Measurements from ENCODE around the gene PLCH1. TPM values are rescaled to one million over a fixed set of nuclear protein-coding genes. Genes with fewer than 3 reads are reported as not detected.

Gene PLCH1
- total RNA-seq, 2 experiments from 2014 or later = 0.06 TPM; not detected in 1

- no TSS peak for BruUV-seq (replicated peaks)
- intact Hi-C loops (cut with micrococcal nuclease; ENCODE audit: unreplicated experiment) = no loop called here
- DNase-seq (ENCODE audit: low spot score) = no peak
- Histone ChIP-seq H3K9me3 (ENCODE audit: low read length) (no peaks in the 10 kb centered on the region), H4K20me1 (ENCODE audit: insufficient read depth, low read length) (no peaks in the 10 kb centered on the region), H3K36me3 (ENCODE audit: insufficient read depth, low read length) (no peaks in the 10 kb centered on the region), H2AFZ (ENCODE audit: low read length) (no peak overlapping the region), H3K9me2 (ENCODE audit: insufficient read depth, low read length) (no peaks in the 10 kb centered on the region), H3K27ac (ENCODE audit: low read depth, low read length, poor library complexity, severe bottlenecking) (no peak overlapping the region), H3K79me2 (ENCODE audit: insufficient read depth, low read depth, low read length) (no peaks in the 10 kb centered on the region), H3K4me1 (ENCODE audit: insufficient read depth, low read length, poor library complexity, severe bottlenecking) (peaks cover 9% of the 10 kb centered on the region), H3K4me3 (ENCODE audit: low read depth, low read length, poor library complexity, severe bottlenecking) (no peak overlapping the region), H3K4me2 (ENCODE audit: low read length) (no peak overlapping the region)
- ChIA-PET CTCF (ENCODE audit: unreplicated experiment) (no interaction called here), POLR2A (no interaction called here)
- TF ChIP-seq CTCF (conservative IDR thresholded peaks at IDR 0.05; ENCODE audit: low read length) (no peak), EZH2phosphoT487 (IDR thresholded peaks at IDR 0.05; ENCODE audit: borderline replicate concordance, low read depth, low read length) (no peak)
Observed at GRCh38 chr3:155747946-155748290, 3.0 kb upstream of the PLCH1 start.

GRCh38 chr3:155747286-155747945, 2.5 kb upstream of the PLCH1 start:
- no peaks in the 10 kb centered on the region for H4K20me1 ChIP-seq (ENCODE audit: insufficient read depth, low read length)
- POLR2A ChIA-PET = interaction anchor here (0.6 kb wide), 1 partner anchor 28 kb away, joined by 4 read pairs; no protein-coding TSS in a partner anchor
- CTCF ChIA-PET (ENCODE audit: unreplicated experiment) = no interaction called here
- no peak overlapping the region for H3K4me2 ChIP-seq (ENCODE audit: low read length)
- H3K4me3 ChIP-seq (ENCODE audit: low read depth, low read length, poor library complexity, severe bottlenecking) = no peak overlapping the region
- peaks cover 9% of the 10 kb centered on the region for H3K4me1 ChIP-seq (ENCODE audit: insufficient read depth, low read length, poor library complexity, severe bottlenecking)
- intact Hi-C loops (cut with micrococcal nuclease; ENCODE audit: unreplicated experiment) = no loop called here
- no peak for DNase-seq (ENCODE audit: low spot score)
- no TSS peak for BruUV-seq (replicated peaks)
- H3K9me3 ChIP-seq (ENCODE audit: low read length) = no peaks in the 10 kb centered on the region
- H3K9me2 ChIP-seq (ENCODE audit: insufficient read depth, low read length) = no peaks in the 10 kb centered on the region
- H3K36me3 ChIP-seq (ENCODE audit: insufficient read depth, low read length) = no peaks in the 10 kb centered on the region
- TF ChIP-seq EZH2phosphoT487 (IDR thresholded peaks at IDR 0.05; ENCODE audit: borderline replicate concordance, low read depth, low read length) (no peak), CTCF (conservative IDR thresholded peaks at IDR 0.05; ENCODE audit: low read length) (no peak)
- H3K27ac ChIP-seq (ENCODE audit: low read depth, low read length, poor library complexity, severe bottlenecking) = no peak overlapping the region
- no peaks in the 10 kb centered on the region for H3K79me2 ChIP-seq (ENCODE audit: insufficient read depth, low read depth, low read length)
- no peak overlapping the region for H2AFZ ChIP-seq (ENCODE audit: low read length)

- Histone ChIP-seq H3K9me2 (ENCODE audit: insufficient read depth, low read length) (no peaks in the 10 kb centered on the region), H3K4me1 (ENCODE audit: insufficient read depth, low read length, poor library complexity, severe bottlenecking) (peaks cover 9% of the 10 kb centered on the region), H3K79me2 (ENCODE audit: insufficient read depth, low read depth, low read length) (no peaks in the 10 kb centered on the region), H3K4me2 (ENCODE audit: low read length) (no peak overlapping the region), H2AFZ (ENCODE audit: low read length) (no peak overlapping the region), H3K9me3 (ENCODE audit: low read length) (no peaks in the 10 kb centered on the region), H3K27ac (ENCODE audit: low read depth, low read length, poor library complexity, severe bottlenecking) (no peak overlapping the region), H3K4me3 (ENCODE audit: low read depth, low read length, poor library complexity, severe bottlenecking) (no peak overlapping the region), H3K36me3 (ENCODE audit: insufficient read depth, low read length) (no peaks in the 10 kb centered on the region), H4K20me1 (ENCODE audit: insufficient read depth, low read length) (no peaks in the 10 kb centered on the region)
- no peak for DNase-seq (ENCODE audit: low spot score)
- BruUV-seq (replicated peaks) = no TSS peak
- intact Hi-C loops (cut with micrococcal nuclease; ENCODE audit: unreplicated experiment) = no loop called here
- ChIA-PET CTCF (ENCODE audit: unreplicated experiment) (no interaction called here), POLR2A (interaction anchor here (0.6 kb wide), 1 partner anchor 28 kb away, joined by 4 read pairs; no protein-coding TSS in a partner anchor)
- TF ChIP-seq EZH2phosphoT487 (IDR thresholded peaks at IDR 0.05; ENCODE audit: borderline replicate concordance, low read depth, low read length) (no peak), CTCF (conservative IDR thresholded peaks at IDR 0.05; ENCODE audit: low read length) (no peak)
Observed at GRCh38 chr3:155746703-155747102, 1.8 kb upstream of the PLCH1 start.

All from OCI-LY7 (cell line).